ENCODE results near the gene PLIN4. TPM values are rescaled to one million over a fixed set of nuclear protein-coding genes. Genes with fewer than 3 reads are reported as not detected.
A peak's percentile ranks its signal among the peaks of the same experiment; 100 is the strongest.

The PLIN4 gene
- total RNA-seq, 5 donors from 2014 or later (not counting 1 experiment from before 2014, with no cell fraction given), result 0.06 to 0.16 (median 0.15) TPM; not detected in 2

GRCh38 chr19:4483385-4483784 is 34.9 kb downstream of the PLIN4 start:
- Mint-ChIP-seq H3K4me1 (peaks cover 0 to 2% (median 0%) of the 10 kb centered on the region in 3 donors), H3K4me3 (no peak overlapping the region), H3K9me3 (no peaks in the 10 kb centered on the region), H3K27ac (no peak overlapping the region), H3K27me3 (no peaks in the 10 kb centered on the region), H3K36me3 (peaks cover 19% of the 10 kb centered on the region)
- Histone ChIP-seq H3K9me3 (no peaks in the 10 kb centered on the region), H3K4me1 (ENCODE audit: control insufficient read depth in 1 of 2, extremely low read depth in 1 of 2, insufficient read depth in 2 of 2, low read length in 2 of 2) (no peaks in the 10 kb centered on the region), H3K27me3 (replicated peaks in 1 of 2; ENCODE audit: control insufficient read depth in 2 of 2, extremely low read depth in 1 of 2, insufficient read depth in 2 of 2, low read length in 1 of 2) (no peaks in the 10 kb centered on the region), H3K36me3 (ENCODE audit: control insufficient read depth in 2 of 2, extremely low read depth in 1 of 2, insufficient read depth in 1 of 2, low read length in 1 of 2) (peaks cover 0 to 7% of the 10 kb centered on the region in 2 donors), H3K27ac (ENCODE audit: low read length) (no peak overlapping the region), H3K4me3 (ENCODE audit: control insufficient read depth in 1 of 2, extremely low read depth in 1 of 2, low read length in 1 of 2) (no peak overlapping the region)
- ATAC-seq (replicated peaks in 1 of 4) (no peak), DNase-seq (no peak)
- ChIA-PET CTCF (interaction anchor here (0.6 kb wide), 2 partner anchors 10 to 207 kb away, joined by 3 read pairs; no protein-coding TSS in a partner anchor), POLR2A (interaction anchor here in 1 of 2 donors (0.6 kb wide), 1 partner anchor 12 kb away, joined by 3 read pairs; no protein-coding TSS in a partner anchor)
- 94% methylated on average over 17 of the region's 19 CpGs for WGBS (ENCODE audit: insufficient coverage)

- Mint-ChIP-seq H3K4me3 (no peak overlapping the region), H3K36me3 (peaks cover 19% of the 10 kb centered on the region)
Observed at GRCh38 chr19:4482721-4483364, 35.4 kb downstream of the PLIN4 start.

GRCh38 chr19:4477034-4477801 is 41.1 kb downstream of the PLIN4 start:
- no peak overlapping the region for H3K4me3 Mint-ChIP-seq
- H3K4me1 Mint-ChIP-seq, result peaks cover 15 to 20% (median 17%) of the 10 kb centered on the region in 3 donors
- H3K27me3 Mint-ChIP-seq, result no peaks in the 10 kb centered on the region
- peaks cover 0 to 20% of the 10 kb centered on the region in 2 donors for H3K36me3 ChIP-seq (ENCODE audit: control insufficient read depth in 2 of 2, extremely low read depth in 1 of 2, insufficient read depth in 1 of 2, low read length in 1 of 2)
- no peaks in the 10 kb centered on the region for H3K9me3 Mint-ChIP-seq
- ChIA-PET CTCF (interaction anchor here in 1 of 2 donors (0.5 to 0.8 kb wide), 3 partner anchors 109 to 392 kb away, joined by 3 read pairs; no protein-coding TSS in a partner anchor), POLR2A (no interaction called here)
- H3K4me1 ChIP-seq (ENCODE audit: control insufficient read depth in 1 of 2, extremely low read depth in 1 of 2, insufficient read depth in 2 of 2, low read length in 2 of 2), result peaks cover 13 to 26% of the 10 kb centered on the region in 2 experiments
- H3K36me3 Mint-ChIP-seq, result peaks cover 12% of the 10 kb centered on the region
- H3K4me3 ChIP-seq (ENCODE audit: control insufficient read depth in 1 of 2, extremely low read depth in 1 of 2, low read length in 1 of 2), result no peak overlapping the region
- WGBS (ENCODE audit: insufficient coverage), result 89% methylated on average over 13 of the region's 16 CpGs
- no peaks in the 10 kb centered on the region for H3K27me3 ChIP-seq (replicated peaks in 1 of 2; ENCODE audit: control insufficient read depth in 2 of 2, extremely low read depth in 1 of 2, insufficient read depth in 2 of 2, low read length in 1 of 2)
- H3K27ac ChIP-seq (ENCODE audit: low read length), result no peak overlapping the region
- H3K9me3 ChIP-seq, result no peaks in the 10 kb centered on the region
- ATAC-seq (replicated peaks in 1 of 4), result no peak
- DNase-seq, result no peak
- no peak overlapping the region for H3K27ac Mint-ChIP-seq

More at GRCh38 chr19:4482721-4483364, 35.4 kb downstream of the PLIN4 start:
- no peak overlapping the region for H3K4me3 ChIP-seq (ENCODE audit: control insufficient read depth in 1 of 2, extremely low read depth in 1 of 2, low read length in 1 of 2)
- no peaks in the 10 kb centered on the region for H3K9me3 ChIP-seq
- no peaks in the 10 kb centered on the region for H3K27me3 Mint-ChIP-seq
- H3K4me1 Mint-ChIP-seq, result peaks cover 0 to 2% (median 0%) of the 10 kb centered on the region in 3 donors
- H3K27ac ChIP-seq (ENCODE audit: low read length), result no peak overlapping the region
- no peak for ATAC-seq (replicated peaks in 1 of 4)
- DNase-seq, result no peak
- H3K27ac Mint-ChIP-seq, result no peak overlapping the region
- H3K9me3 Mint-ChIP-seq, result no peaks in the 10 kb centered on the region
- 98% methylated on average over 30 of the region's 35 CpGs for WGBS (ENCODE audit: insufficient coverage)
- H3K4me1 ChIP-seq (ENCODE audit: control insufficient read depth in 1 of 2, extremely low read depth in 1 of 2, insufficient read depth in 2 of 2, low read length in 2 of 2), result no peaks in the 10 kb centered on the region
- no peaks in the 10 kb centered on the region for H3K27me3 ChIP-seq (replicated peaks in 1 of 2; ENCODE audit: control insufficient read depth in 2 of 2, extremely low read depth in 1 of 2, insufficient read depth in 2 of 2, low read length in 1 of 2)
- peaks cover 0 to 5% of the 10 kb centered on the region in 2 donors for H3K36me3 ChIP-seq (ENCODE audit: control insufficient read depth in 2 of 2, extremely low read depth in 1 of 2, insufficient read depth in 1 of 2, low read length in 1 of 2)
- ChIA-PET POLR2A (no interaction called here), CTCF (interaction anchor here in 1 of 2 donors (0.6 kb wide), 1 partner anchor 206 kb away, joined by 3 read pairs; no protein-coding TSS in a partner anchor)

GRCh38 chr19:4474514-4475022 is 43.7 kb downstream of the PLIN4 start:
- H3K27me3 Mint-ChIP-seq, result no peaks in the 10 kb centered on the region
- Histone ChIP-seq H3K9me3 (no peaks in the 10 kb centered on the region), H3K4me1 (ENCODE audit: control insufficient read depth in 1 of 2, extremely low read depth in 1 of 2, insufficient read depth in 2 of 2, low read length in 2 of 2) (peaks cover 15 to 38% of the 10 kb centered on the region in 2 experiments), H3K36me3 (ENCODE audit: control insufficient read depth in 2 of 2, extremely low read depth in 1 of 2, insufficient read depth in 1 of 2, low read length in 1 of 2) (peaks cover 0 to 20% of the 10 kb centered on the region in 2 donors), H3K4me3 (ENCODE audit: control insufficient read depth in 1 of 2, extremely low read depth in 1 of 2, low read length in 1 of 2) (peak overlapping the region in 1 of 2 donors; percentile 46), H3K27me3 (replicated peaks in 1 of 2; ENCODE audit: control insufficient read depth in 2 of 2, extremely low read depth in 1 of 2, insufficient read depth in 2 of 2, low read length in 1 of 2) (no peaks in the 10 kb centered on the region), H3K27ac (ENCODE audit: low read length) (no peak overlapping the region)
- peak overlapping the region in 2 of 3 donors; percentile 66 to 73 for H3K4me3 Mint-ChIP-seq
- H3K27ac Mint-ChIP-seq, result peak overlapping the region in 1 of 2 donors; percentile 64
- DNase-seq (peak in 4 of 35 experiments; percentile 20 to 40 (median 32)), ATAC-seq (replicated peaks in 1 of 4) (no peak)
- peaks cover 21 to 25% (median 24%) of the 10 kb centered on the region in 3 donors for H3K4me1 Mint-ChIP-seq
- POLR2A ChIA-PET, result no interaction called here
- peaks cover 12% of the 10 kb centered on the region for H3K36me3 Mint-ChIP-seq
- H3K9me3 Mint-ChIP-seq, result no peaks in the 10 kb centered on the region
- WGBS (ENCODE audit: insufficient coverage), result 44% methylated on average over 3 of the region's 13 CpGs
- CTCF ChIA-PET, result interaction anchor here (0.5 kb wide), 2 partner anchors 487 to 901 kb away, joined by 3 to 5 read pairs; partner anchors contain the start of gene HMG20B (in 1 of the 2)

GRCh38 chr19:4473763-4474513 is 44.3 kb downstream of the PLIN4 start:
- WGBS (ENCODE audit: insufficient coverage), result 60% methylated on average over 20 of the region's 23 CpGs
- H3K4me3 ChIP-seq (ENCODE audit: control insufficient read depth in 1 of 2, extremely low read depth in 1 of 2, low read length in 1 of 2), result peak overlapping the region in 1 of 2 donors; percentile 46
- no peaks in the 10 kb centered on the region for H3K27me3 Mint-ChIP-seq

More at GRCh38 chr19:4473763-4474513, 44.3 kb downstream of the PLIN4 start:
- CTCF ChIA-PET, result interaction anchor here in 1 of 2 donors (0.5 to 0.6 kb wide), 2 partner anchors 10 to 486 kb away, joined by 3 read pairs; no protein-coding TSS in a partner anchor
- DNase-seq (no peak), ATAC-seq (replicated peaks in 1 of 4) (no peak)
- Histone ChIP-seq H3K27me3 (replicated peaks in 1 of 2; ENCODE audit: control insufficient read depth in 2 of 2, extremely low read depth in 1 of 2, insufficient read depth in 2 of 2, low read length in 1 of 2) (no peaks in the 10 kb centered on the region), H3K27ac (ENCODE audit: low read length) (no peak overlapping the region), H3K9me3 (no peaks in the 10 kb centered on the region), H3K36me3 (ENCODE audit: control insufficient read depth in 2 of 2, extremely low read depth in 1 of 2, insufficient read depth in 1 of 2, low read length in 1 of 2) (peaks cover 0 to 20% of the 10 kb centered on the region in 2 donors), H3K4me1 (ENCODE audit: control insufficient read depth in 1 of 2, extremely low read depth in 1 of 2, insufficient read depth in 2 of 2, low read length in 2 of 2) (peaks cover 15 to 38% of the 10 kb centered on the region in 2 experiments)
- POLR2A ChIA-PET, result no interaction called here
- peak overlapping the region in 1 of 2 donors; percentile 64 for H3K27ac Mint-ChIP-seq
- H3K36me3 Mint-ChIP-seq, result peaks cover 12% of the 10 kb centered on the region
- H3K4me1 Mint-ChIP-seq, result peaks cover 23 to 25% (median 24%) of the 10 kb centered on the region in 3 donors
- peak overlapping the region in 2 of 3 donors; percentile 73 to 76 for H3K4me3 Mint-ChIP-seq
- no peaks in the 10 kb centered on the region for H3K9me3 Mint-ChIP-seq

Data from T-cell (primary cell).